ENCODE data around the gene VAV2. TPM values are rescaled to one million over a fixed set of nuclear protein-coding genes. Genes with fewer than 3 reads are reported as not detected.

The VAV2 gene
- polyA plus RNA-seq, 1 of the 3 experiments (the other 2 are of a cell fraction), result 14.9 TPM

DNA sequence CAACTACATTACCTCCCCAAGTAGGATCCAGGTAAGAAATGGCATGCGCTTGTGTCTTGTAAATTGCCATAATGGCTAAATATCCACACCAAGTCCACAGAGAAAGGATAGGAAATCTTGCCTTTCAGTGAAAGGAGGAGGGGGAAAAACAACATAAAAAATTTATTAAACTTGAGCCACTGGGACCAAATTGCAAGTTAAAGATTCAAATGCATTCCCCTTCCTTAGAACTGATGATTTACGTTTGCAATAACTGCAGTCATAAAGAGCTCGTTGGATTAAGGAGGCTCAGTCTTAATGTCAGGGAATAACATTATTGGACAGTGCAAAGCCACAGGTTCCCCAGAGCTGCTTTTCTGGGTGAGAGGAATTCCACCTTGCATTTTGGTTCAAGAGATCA is 161.4 kb downstream of the VAV2 start (continued):
- TF ChIP-seq, protein P1, sequence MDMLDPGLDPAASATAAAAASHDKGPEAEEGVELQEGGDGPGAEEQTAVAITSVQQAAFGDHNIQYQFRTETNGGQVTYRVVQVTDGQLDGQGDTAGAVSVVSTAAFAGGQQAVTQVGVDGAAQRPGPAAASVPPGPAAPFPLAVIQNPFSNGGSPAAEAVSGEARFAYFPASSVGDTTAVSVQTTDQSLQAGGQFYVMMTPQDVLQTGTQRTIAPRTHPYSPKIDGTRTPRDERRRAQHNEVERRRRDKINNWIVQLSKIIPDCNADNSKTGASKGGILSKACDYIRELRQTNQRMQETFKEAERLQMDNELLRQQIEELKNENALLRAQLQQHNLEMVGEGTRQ (IDR thresholded peaks at IDR 0.05; ENCODE audit: borderline replicate concordance, low read depth, low read length), result no peak
- TF ChIP-seq ELF1 (IDR thresholded peaks at IDR 0.05) (no peak), NFIC (IDR thresholded peaks at IDR 0.05; ENCODE audit: borderline replicate concordance) (no peak), JUND (IDR thresholded peaks at IDR 0.05) (no peak)
- TF ChIP-seq, protein P2, sequence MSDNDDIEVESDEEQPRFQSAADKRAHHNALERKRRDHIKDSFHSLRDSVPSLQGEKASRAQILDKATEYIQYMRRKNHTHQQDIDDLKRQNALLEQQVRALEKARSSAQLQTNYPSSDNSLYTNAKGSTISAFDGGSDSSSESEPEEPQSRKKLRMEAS (IDR thresholded peaks at IDR 0.05; ENCODE audit: low read depth), result no peak

DNA sequence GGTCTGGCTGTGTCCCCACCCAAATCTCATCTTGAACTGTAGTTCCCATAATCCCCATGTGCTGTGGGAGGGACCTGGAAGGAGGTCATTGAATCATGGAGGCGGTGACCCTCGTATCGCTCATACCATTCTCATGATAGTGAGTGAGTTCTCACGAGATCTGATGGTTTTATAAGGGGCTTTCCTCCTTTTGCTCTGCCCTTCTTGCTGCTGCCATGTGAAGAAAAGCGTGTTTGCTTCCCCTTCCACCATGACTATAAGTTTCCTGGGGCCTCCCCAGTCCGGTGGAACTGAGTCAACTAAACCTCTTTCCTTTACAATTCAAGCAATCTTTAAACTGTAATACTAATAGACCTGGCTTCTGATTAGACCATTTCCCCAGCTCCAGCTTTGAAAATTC is 161.8 kb downstream of the VAV2 start:
- 90% methylated on average over 6 of the region's 6 CpGs for WGBS (ENCODE audit: low lambda C conversion rate)
- CTCF ChIA-PET, result interaction anchor here (1.0 to 3.3 kb wide), 9 partner anchors 11 to 163 kb away, joined by 3 to 10 read pairs (median 6); no protein-coding TSS in a partner anchor

DNA sequence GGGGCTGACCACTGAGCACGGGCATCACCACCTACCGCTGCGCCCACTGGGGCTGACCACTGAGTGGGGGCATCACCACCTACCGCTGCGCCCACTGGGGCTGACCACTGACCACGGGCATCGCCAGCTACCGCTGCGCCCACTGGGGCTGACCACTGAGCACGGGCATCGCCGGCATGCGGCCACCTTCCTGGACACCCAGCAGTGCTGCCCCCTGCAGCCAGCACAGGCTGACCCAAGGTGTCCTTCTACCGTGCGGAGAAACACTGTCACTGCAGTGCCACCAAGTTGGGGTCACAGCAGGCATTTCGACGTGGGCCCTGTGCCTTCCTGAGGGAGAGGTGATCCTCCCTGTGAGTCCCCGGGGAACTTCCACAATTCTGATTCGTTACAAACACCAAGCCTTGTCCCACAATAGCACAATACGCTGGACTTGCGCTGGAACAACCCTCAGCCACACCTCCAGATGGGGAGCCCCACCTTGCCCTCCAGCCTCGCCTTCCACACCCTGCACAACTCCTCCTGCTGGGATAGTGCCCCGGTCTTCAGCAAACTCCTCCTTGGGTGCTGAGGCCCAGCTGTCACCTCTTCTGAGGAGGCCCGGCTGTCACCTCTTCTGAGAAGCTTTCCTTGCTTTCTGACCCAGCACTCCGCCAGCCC is 163.7 kb downstream of the VAV2 start:
- no peak overlapping the region for H3K4me2 ChIP-seq
- ChIA-PET CTCF (interaction anchor here (0.8 to 1.8 kb wide), 5 partner anchors 11 to 165 kb away, joined by 3 to 7 read pairs (median 4); no protein-coding TSS in a partner anchor), POLR2A (no interaction called here)
- 91% methylated on average over 10 of the region's 25 CpGs for WGBS (ENCODE audit: low lambda C conversion rate)
- H3K4me1 ChIP-seq (ENCODE audit: control insufficient read depth in 1 of 2, insufficient read depth in 2 of 2, low read depth in 1 of 2, low read length in 1 of 2), result peaks cover 0 to 44% of the 10 kb centered on the region in 2 experiments; a peak in 2 of 4 replicates
- H4K20me1 ChIP-seq (ENCODE audit: insufficient read depth), result no peaks in the 10 kb centered on the region
- H3F3A ChIP-seq (replicated peaks; ENCODE audit: insufficient read depth), result no peaks in the 10 kb centered on the region
- no peaks in the 10 kb centered on the region for H3K27me3 ChIP-seq (ENCODE audit: insufficient read depth)
- peaks cover 4% of the 10 kb centered on the region; the same call in 1 of the 2 replicates for H3K79me2 ChIP-seq (ENCODE audit: insufficient read depth)
- no peak for TF ChIP-seq SMC3 (IDR thresholded peaks at IDR 0.05; ENCODE audit: low read depth, low read length)
- TF ChIP-seq, protein P3, sequence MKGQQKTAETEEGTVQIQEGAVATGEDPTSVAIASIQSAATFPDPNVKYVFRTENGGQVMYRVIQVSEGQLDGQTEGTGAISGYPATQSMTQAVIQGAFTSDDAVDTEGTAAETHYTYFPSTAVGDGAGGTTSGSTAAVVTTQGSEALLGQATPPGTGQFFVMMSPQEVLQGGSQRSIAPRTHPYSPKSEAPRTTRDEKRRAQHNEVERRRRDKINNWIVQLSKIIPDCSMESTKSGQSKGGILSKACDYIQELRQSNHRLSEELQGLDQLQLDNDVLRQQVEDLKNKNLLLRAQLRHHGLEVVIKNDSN (IDR thresholded peaks at IDR 0.05; ENCODE audit: borderline replicate concordance, low read depth), result no peak
- H3K9me3 ChIP-seq, result no peaks in the 10 kb centered on the region
- peak overlapping the region in 1 of 2 experiments; percentile 56; a peak in 2 of 4 replicates for H3K27ac ChIP-seq (ENCODE audit: low read depth in 2 of 2, low read length in 1 of 2)
- H3K36me3 ChIP-seq (replicated peaks in 1 of 2; ENCODE audit: control insufficient read depth in 1 of 2, insufficient read depth in 2 of 2, low read length in 1 of 2), result peaks cover 0 to 3% of the 10 kb centered on the region in 2 experiments
- DNase-seq, result no peak
- no peak overlapping the region for H3K4me3 ChIP-seq (ENCODE audit: low read depth in 2 of 2, low read length in 1 of 2)
- no peaks in the 10 kb centered on the region for H3K9me2 ChIP-seq
- H2AFZ ChIP-seq (ENCODE audit: low read depth), result no peak overlapping the region
- no peak overlapping the region for H3K9ac ChIP-seq

More for the DNA sequence above, 161.8 kb downstream of the VAV2 start:
- Histone ChIP-seq H4K20me1 (ENCODE audit: insufficient read depth) (no peaks in the 10 kb centered on the region), H3K4me3 (ENCODE audit: low read depth in 2 of 2, low read length in 1 of 2) (no peak overlapping the region), H3K27ac (ENCODE audit: low read depth in 2 of 2, low read length in 1 of 2) (no peak overlapping the region), H3K9me3 (no peaks in the 10 kb centered on the region), H3K27me3 (ENCODE audit: insufficient read depth) (no peaks in the 10 kb centered on the region), H3F3A (replicated peaks; ENCODE audit: insufficient read depth) (no peaks in the 10 kb centered on the region), H3K9me2 (no peaks in the 10 kb centered on the region), H3K79me2 (ENCODE audit: insufficient read depth) (no peaks in the 10 kb centered on the region; the same call in 1 of the 2 replicates), H3K4me2 (no peak overlapping the region), H3K36me3 (replicated peaks in 1 of 2; ENCODE audit: control insufficient read depth in 1 of 2, insufficient read depth in 2 of 2, low read length in 1 of 2) (peaks cover 0 to 3% of the 10 kb centered on the region in 2 experiments), H2AFZ (ENCODE audit: low read depth) (no peak overlapping the region), H3K9ac (no peak overlapping the region), H3K4me1 (ENCODE audit: control insufficient read depth in 1 of 2, insufficient read depth in 2 of 2, low read depth in 1 of 2, low read length in 1 of 2) (peaks cover 0 to 60% of the 10 kb centered on the region in 2 experiments; a peak in 3 of 4 replicates)
- POLR2A ChIA-PET, result no interaction called here
- DNase-seq, result no peak
- TF ChIP-seq RFX5 (IDR thresholded peaks at IDR 0.05; ENCODE audit: low read length) (no peak), FOSL2 (IDR thresholded peaks at IDR 0.05; ENCODE audit: borderline replicate concordance, low read depth) (no peak), ELF1 (IDR thresholded peaks at IDR 0.05) (no peak), RXRA (IDR thresholded peaks at IDR 0.05; ENCODE audit: borderline replicate concordance, low read depth) (no peak), NFIC (IDR thresholded peaks at IDR 0.05; ENCODE audit: borderline replicate concordance) (no peak), CHD2 (IDR thresholded peaks at IDR 0.05; ENCODE audit: low read length, partially characterized antibody) (no peak), TCF12 (IDR thresholded peaks at IDR 0.05) (no peak)
- TF ChIP-seq, protein P4, sequence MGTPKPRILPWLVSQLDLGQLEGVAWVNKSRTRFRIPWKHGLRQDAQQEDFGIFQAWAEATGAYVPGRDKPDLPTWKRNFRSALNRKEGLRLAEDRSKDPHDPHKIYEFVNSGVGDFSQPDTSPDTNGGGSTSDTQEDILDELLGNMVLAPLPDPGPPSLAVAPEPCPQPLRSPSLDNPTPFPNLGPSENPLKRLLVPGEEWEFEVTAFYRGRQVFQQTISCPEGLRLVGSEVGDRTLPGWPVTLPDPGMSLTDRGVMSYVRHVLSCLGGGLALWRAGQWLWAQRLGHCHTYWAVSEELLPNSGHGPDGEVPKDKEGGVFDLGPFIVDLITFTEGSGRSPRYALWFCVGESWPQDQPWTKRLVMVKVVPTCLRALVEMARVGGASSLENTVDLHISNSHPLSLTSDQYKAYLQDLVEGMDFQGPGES (IDR thresholded peaks at IDR 0.05; ENCODE audit: low read depth, low read length), result no peak

Data from SK-N-SH (cell line).